MCF 10A (cell line): Measurements from ENCODE around the gene TCF4. TPM values are rescaled to one million over a fixed set of nuclear protein-coding genes. Genes with fewer than 3 reads are reported as not detected.

ENCODE experiments used
- BruUV-seq: library from RNA; stranded (reverse); fragments of 400-500 nt; replicated peaks from 2 replicates; lab custom pipeline; 2021; lab: Mats Ljungman, UMichigan
- CTCF ChIA-PET: fragments of 300-600 bp; sonication (Branson Sonifier 250); formaldehyde crosslinking; extraction: SDS; loops from one replicate; lab custom pipeline; 2021; ENCODE audit warnings: antibody characterized with exemption, inconsistent platforms; lab: Yijun Ruan, JAX
- POLR2A ChIA-PET: fragments of 300-600, 350-650 bp; sonication (Branson Sonifier 250); formaldehyde crosslinking; extraction: SDS; loops from one replicate; lab custom pipeline; 2020; ENCODE audit warnings: antibody characterized with exemption, inconsistent platforms; lab: Yijun Ruan, JAX
- DNase-seq: peaks from one replicate; pipeline ENCODE4 v3.0.0-alpha.2; 2018; ENCODE audit not compliant: unreplicated experiment
- H3K27ac Mint-ChIP-seq: one replicate; pipeline ENCODE4 v1.8.0; 2022; ENCODE audit warnings: mild to moderate bottlenecking, low read depth, mixed read lengths; ENCODE audit not compliant: unreplicated experiment
- H3K27me3 Mint-ChIP-seq: one replicate; pipeline ENCODE4 v1.8.0; 2022; ENCODE audit warnings: mixed read lengths; ENCODE audit not compliant: insufficient read depth, unreplicated experiment
- H3K36me3 Mint-ChIP-seq: one replicate; pipeline ENCODE4 v1.8.0; 2022; ENCODE audit warnings: mild to moderate bottlenecking, moderate library complexity, mixed read lengths; ENCODE audit not compliant: insufficient read depth, unreplicated experiment
- H3K4me1 Mint-ChIP-seq: one replicate; pipeline ENCODE4 v1.8.0; 2022; ENCODE audit warnings: mixed read lengths; ENCODE audit not compliant: insufficient read depth, unreplicated experiment
- H3K4me3 Mint-ChIP-seq: one replicate; pipeline ENCODE4 v1.8.0; 2022; ENCODE audit warnings: mild to moderate bottlenecking, moderate library complexity, mixed read lengths; ENCODE audit not compliant: unreplicated experiment
- H3K9me3 Mint-ChIP-seq: one replicate; pipeline ENCODE4 v1.8.0; 2022; ENCODE audit warnings: mixed read lengths; ENCODE audit not compliant: unreplicated experiment
- CTCF ChIP-seq: fragments of 200-600 bp; IDR thresholded peaks from one replicate; pipeline ENCODE4 v1.8.0; 2022; ENCODE audit warnings: antibody characterized with exemption, mild to moderate bottlenecking; ENCODE audit not compliant: unreplicated experiment
- intact Hi-C: fragments of 100-400 bp; cut with micrococcal nuclease; formaldehyde crosslinking; loops from 2 replicates; pipeline ENCODE4 v1.14.1; 2022
- total RNA-seq: library from RNA; stranded (reverse); gene quantifications from 2 replicates; pipeline ENCODE4 v1.2.3, GENCODE V29; 2022

TCF4 gene
- total RNA-seq, 1 experiment from 2014 or later, result 6.2 TPM

- ChIA-PET CTCF (interaction anchor here (0.7 kb wide), 1 partner anchor 791 kb away, joined by 3 read pairs; no protein-coding TSS in a partner anchor), POLR2A (no interaction called here)
- intact Hi-C loops, result no loop called here
- no peaks in the 10 kb centered on the region for H3K36me3 Mint-ChIP-seq
- no peaks in the 10 kb centered on the region for H3K9me3 Mint-ChIP-seq
- no peak for TF ChIP-seq CTCF
- no peaks in the 10 kb centered on the region for H3K4me1 Mint-ChIP-seq
- DNase-seq, result no peak
- no peak overlapping the region for H3K27ac Mint-ChIP-seq
- no peaks in the 10 kb centered on the region for H3K27me3 Mint-ChIP-seq
- BruUV-seq, result no TSS peak
- H3K4me3 Mint-ChIP-seq, result no peak overlapping the region
Measured at GRCh38 chr18:55534996-55535395, 53.0 kb downstream of the TCF4 start.

GRCh38 chr18:55534547-55534946, 53.4 kb downstream of the TCF4 start:
- TF ChIP-seq CTCF, result no peak
- DNase-seq, result no peak
- Mint-ChIP-seq H3K27ac (no peak overlapping the region), H3K4me1 (no peaks in the 10 kb centered on the region), H3K27me3 (no peaks in the 10 kb centered on the region), H3K36me3 (no peaks in the 10 kb centered on the region), H3K4me3 (no peak overlapping the region), H3K9me3 (no peaks in the 10 kb centered on the region)
- ChIA-PET POLR2A (no interaction called here), CTCF (interaction anchor here (0.7 to 0.8 kb wide), 2 partner anchors 300 to 791 kb away, joined by 3 read pairs; no protein-coding TSS in a partner anchor)
- no TSS peak for BruUV-seq
- intact Hi-C loops, result no loop called here

- no TSS peak for BruUV-seq
- H3K4me3 Mint-ChIP-seq, result no peak overlapping the region
- no peak overlapping the region for H3K27ac Mint-ChIP-seq
- no peaks in the 10 kb centered on the region for H3K27me3 Mint-ChIP-seq
- POLR2A ChIA-PET, result no interaction called here
- no peak for DNase-seq
- H3K36me3 Mint-ChIP-seq, result no peaks in the 10 kb centered on the region
- CTCF ChIA-PET, result no interaction called here
- no peaks in the 10 kb centered on the region for H3K9me3 Mint-ChIP-seq
- no peaks in the 10 kb centered on the region for H3K4me1 Mint-ChIP-seq
- no peak for TF ChIP-seq CTCF
- intact Hi-C loops, result no loop called here
Measured at GRCh38 chr18:55530166-55530565, 57.8 kb downstream of the TCF4 start.

- no peaks in the 10 kb centered on the region for H3K27me3 Mint-ChIP-seq
- no peaks in the 10 kb centered on the region for H3K4me1 Mint-ChIP-seq
- intact Hi-C loops, result no loop called here
- no peaks in the 10 kb centered on the region for H3K36me3 Mint-ChIP-seq
- H3K27ac Mint-ChIP-seq, result no peak overlapping the region
- no TSS peak for BruUV-seq
- H3K4me3 Mint-ChIP-seq, result no peak overlapping the region
- ChIA-PET CTCF (no interaction called here), POLR2A (no interaction called here)
- no peak for TF ChIP-seq CTCF
- DNase-seq, result no peak
- H3K9me3 Mint-ChIP-seq, result no peaks in the 10 kb centered on the region
Measured at GRCh38 chr18:55529581-55529980, 58.4 kb downstream of the TCF4 start.
